HG02970 (cell line): ENCODE results near the gene METTL2A.
A peak's percentile ranks its signal among the peaks of the same experiment; 100 is the strongest.
"Not testable (repeated sequence)": the region's sequence is repeated elsewhere in the genome, so short reads cannot be mapped to it uniquely, and the experiment has no call there.

Source experiments
- ATAC-seq: cut with Tn5 transposase; IDR thresholded peaks from one replicate; pipeline ENCODE4 v1.9.1; 2021; ENCODE audit warnings: mild to moderate bottlenecking, moderate library complexity, moderate number of reproducible peaks; ENCODE audit not compliant: unreplicated experiment, low FRiP score

The METTL2A gene

GRCh38 chr17:62470666-62471379 is 47.1 kb downstream of the METTL2A start:
- not testable (repeated sequence) for ATAC-seq

GRCh38 chr17:62471380-62471880 is 47.7 kb downstream of the METTL2A start:
- ATAC-seq = not testable (repeated sequence)

GRCh38 chr17:62473030-62473982 is 49.6 kb downstream of the METTL2A start:
- not testable (repeated sequence) for ATAC-seq

GRCh38 chr17:62477111-62477510 is 53.4 kb downstream of the METTL2A start:
- ATAC-seq = not testable (repeated sequence)

GRCh38 chr17:62477718-62478408 is 54.2 kb downstream of the METTL2A start:
- peak; percentile 22 for ATAC-seq

GRCh38 chr17:62478424-62478879 is 54.8 kb downstream of the METTL2A start, which contains the start of gene TLK2:
Gene TLK2 (plus strand): TSS chr17:62478825. CDS start chr17:62481126, 2,301 bp downstream.
- peak; percentile 71 for ATAC-seq

GRCh38 chr17:62478880-62479638 is 55.4 kb downstream of the METTL2A start:
- ATAC-seq = peak; percentile 44

- not testable (repeated sequence) for ATAC-seq
These were observed 56.1 kb downstream of the METTL2A start for GRCh38 chr17:62479639-62480258.

GRCh38 chr17:62482553-62482952 is 58.9 kb downstream of the METTL2A start:
- not testable (repeated sequence) for ATAC-seq

GRCh38 chr17:62490990-62491389 is 67.3 kb downstream of the METTL2A start:
- ATAC-seq = not testable (repeated sequence)

GRCh38 chr17:62493049-62493655 is 69.5 kb downstream of the METTL2A start:
- not testable (repeated sequence) for ATAC-seq

- not testable (repeated sequence) for ATAC-seq
These were observed 70.4 kb downstream of the METTL2A start for GRCh38 chr17:62494073-62494472.

GRCh38 chr17:62496344-62496743 is 72.6 kb downstream of the METTL2A start:
- not testable (repeated sequence) for ATAC-seq

GRCh38 chr17:62498796-62499195 is 75.1 kb downstream of the METTL2A start:
- ATAC-seq = not testable (repeated sequence)
